GM12872 (cell line): ENCODE data around the gene ADGRB3.

Experiments used
- TF ChIP-seq, protein P1 (sequence below): IDR thresholded peaks from 3 replicates; pipeline ENCODE4 v1.5.1; 2011; ENCODE audit warnings: low read depth, mild to moderate bottlenecking, low read length, moderate library complexity; ENCODE audit not compliant: insufficient read depth

The ADGRB3 gene

DNA sequence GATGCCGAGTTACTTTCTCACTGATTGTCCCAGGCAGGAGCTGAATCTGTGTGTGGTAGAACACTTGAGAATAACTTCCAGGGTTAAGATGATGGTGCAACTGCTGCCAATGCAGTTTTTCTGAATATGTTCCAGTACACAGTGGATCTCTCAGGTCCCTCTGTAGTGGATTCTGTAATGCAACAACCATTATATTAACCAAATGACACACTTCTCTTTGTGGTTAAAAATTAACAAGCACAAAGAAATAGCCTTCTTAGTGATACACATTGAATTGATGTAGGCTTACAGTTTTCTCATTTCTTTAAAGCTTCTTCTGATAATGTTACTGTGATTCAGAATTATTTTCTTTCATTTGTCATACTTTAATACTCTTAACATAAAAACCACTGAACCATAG, 383.8 kb downstream of the ADGRB3 start:
- TF ChIP-seq, protein P1, sequence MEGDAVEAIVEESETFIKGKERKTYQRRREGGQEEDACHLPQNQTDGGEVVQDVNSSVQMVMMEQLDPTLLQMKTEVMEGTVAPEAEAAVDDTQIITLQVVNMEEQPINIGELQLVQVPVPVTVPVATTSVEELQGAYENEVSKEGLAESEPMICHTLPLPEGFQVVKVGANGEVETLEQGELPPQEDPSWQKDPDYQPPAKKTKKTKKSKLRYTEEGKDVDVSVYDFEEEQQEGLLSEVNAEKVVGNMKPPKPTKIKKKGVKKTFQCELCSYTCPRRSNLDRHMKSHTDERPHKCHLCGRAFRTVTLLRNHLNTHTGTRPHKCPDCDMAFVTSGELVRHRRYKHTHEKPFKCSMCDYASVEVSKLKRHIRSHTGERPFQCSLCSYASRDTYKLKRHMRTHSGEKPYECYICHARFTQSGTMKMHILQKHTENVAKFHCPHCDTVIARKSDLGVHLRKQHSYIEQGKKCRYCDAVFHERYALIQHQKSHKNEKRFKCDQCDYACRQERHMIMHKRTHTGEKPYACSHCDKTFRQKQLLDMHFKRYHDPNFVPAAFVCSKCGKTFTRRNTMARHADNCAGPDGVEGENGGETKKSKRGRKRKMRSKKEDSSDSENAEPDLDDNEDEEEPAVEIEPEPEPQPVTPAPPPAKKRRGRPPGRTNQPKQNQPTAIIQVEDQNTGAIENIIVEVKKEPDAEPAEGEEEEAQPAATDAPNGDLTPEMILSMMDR, result no peak

DNA sequence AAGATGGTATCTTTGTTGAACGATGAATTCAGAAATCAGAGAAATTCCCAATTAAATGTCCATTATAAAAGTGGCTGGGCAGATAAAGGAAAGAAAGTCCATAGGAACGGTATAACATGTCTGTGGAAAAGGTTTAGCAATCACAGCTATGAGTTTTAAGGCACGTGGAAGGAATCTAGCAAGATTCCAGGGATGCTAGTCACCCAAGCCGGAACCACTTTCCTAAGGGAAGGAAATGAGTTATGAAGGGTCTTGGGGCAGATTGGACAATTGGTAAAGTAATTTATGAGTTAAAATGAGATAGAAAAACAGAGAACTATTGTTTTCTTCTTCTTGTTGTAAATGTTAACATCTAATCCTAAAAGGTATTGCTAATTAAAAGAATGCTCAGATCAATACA, 384.8 kb downstream of the ADGRB3 start:
- TF ChIP-seq, protein P1, result no peak

DNA sequence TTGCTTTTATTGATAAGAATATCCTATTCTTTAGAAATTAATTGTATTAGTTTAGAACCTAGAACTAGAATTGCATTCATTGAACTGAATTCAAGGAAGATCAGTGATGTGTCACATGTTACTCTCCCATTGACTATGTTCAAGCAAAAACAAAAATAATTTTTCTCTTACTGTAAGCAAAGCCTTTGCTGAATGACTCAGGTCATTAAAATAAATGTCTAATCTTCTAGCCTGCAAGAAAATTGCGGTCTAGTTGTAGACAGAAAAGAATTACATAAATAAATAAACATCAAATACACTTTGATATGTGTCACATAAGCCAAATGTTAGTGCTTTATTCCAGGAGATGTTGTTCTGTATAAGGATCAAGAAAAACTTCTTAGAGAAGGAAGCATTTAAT, 387.9 kb downstream of the ADGRB3 start:
- TF ChIP-seq, protein P1, result no peak

DNA sequence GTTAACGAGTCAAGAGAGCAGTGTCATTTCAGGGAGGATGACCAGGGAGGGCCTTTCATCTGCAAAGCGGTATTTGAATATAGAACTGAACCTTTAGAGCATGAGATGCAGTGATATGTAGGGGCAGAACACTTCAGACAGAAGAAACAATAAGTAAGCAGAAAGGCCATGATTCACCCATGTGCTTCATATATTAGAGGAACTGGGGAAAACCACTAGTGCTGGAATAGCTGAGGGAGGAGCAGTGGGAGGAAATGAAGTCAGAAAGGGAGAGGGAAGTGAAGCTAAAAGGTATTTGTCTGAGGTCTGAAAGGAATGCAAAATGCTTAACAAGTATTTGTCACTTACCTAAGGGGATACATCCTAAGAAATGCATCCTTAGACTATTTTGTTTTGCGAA, 391.2 kb downstream of the ADGRB3 start:
- TF ChIP-seq, protein P1, result no peak

DNA sequence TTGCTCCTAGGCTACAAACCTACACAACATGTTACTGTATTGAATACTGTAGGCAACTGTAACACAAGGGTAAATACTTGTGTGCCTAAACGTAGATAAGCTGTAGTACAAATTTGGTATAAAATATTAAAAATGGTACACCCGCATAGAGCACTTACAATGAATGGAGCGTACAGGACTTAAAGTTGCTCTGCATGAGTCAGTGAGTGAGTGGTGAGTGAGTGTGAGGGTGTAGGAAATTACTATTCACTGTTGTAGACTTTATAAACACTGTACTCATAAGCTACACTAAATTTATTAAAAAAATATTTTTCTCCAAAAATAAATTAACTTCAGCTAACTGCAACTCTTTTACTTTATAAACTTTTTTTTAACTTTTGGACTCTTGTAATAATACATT, 391.6 kb downstream of the ADGRB3 start:
- TF ChIP-seq, protein P1, result no peak

DNA sequence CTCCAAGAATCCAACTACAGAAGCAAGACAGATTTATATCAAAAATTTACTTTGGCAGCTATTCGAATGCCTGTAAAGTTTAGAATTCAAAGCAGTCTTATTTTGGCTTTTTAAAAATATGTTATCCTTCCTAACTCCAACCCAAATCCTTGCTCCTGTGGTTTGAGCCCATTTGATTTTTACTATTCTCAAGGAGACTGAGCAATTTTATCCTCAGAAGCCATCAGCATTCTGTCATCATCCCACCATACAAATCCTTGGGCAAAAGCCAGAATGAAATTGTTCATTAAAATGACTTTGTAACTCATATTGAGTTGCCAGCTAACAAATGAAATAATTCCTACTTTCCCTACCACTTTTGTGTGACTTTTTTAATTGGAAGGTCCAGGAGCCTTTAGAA, 392.8 kb downstream of the ADGRB3 start:
- TF ChIP-seq, protein P1, result no peak

DNA sequence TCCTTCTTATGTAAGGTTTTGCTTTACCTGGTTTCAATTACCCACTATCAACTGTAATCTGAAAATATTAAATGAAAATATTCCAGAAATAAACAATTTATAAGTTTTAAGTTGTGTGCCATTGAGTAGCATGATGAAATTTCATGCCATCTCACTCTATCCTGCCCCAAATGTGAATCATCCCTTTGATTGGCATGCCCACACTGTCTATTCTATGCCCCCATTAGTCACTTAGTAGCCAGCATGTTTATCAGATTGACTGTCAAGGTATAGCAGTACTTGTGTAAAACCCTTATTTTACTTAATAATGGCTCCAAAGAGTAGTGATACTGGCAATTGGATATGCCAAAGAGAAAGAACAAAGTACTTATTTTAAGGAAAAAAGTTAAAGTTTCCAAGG, 403.8 kb downstream of the ADGRB3 start:
- TF ChIP-seq, protein P1, result no peak

DNA sequence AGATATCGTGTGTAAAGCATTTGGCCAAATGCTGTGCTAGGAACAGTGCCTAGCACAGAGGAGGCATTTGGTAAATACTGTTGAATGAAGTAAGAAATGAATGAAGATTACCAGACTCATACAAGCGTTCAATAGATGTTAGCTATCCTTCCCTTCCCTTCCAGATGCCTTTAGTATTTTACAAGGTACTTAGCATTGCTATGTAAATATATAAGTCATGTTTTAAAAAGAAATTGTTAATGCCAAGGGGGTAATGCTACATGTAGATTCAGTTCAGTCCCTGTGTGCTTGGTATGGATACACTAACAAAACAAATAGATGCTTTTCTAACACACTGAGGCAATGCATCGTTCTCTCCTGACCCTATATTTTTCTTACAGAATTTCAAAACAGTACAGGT, 407.2 kb downstream of the ADGRB3 start:
- TF ChIP-seq, protein P1, result no peak
